Effector memory CD4-positive, alpha-beta T cell (primary cell): ENCODE measurements around the gene CAPN2.
A peak's percentile ranks its signal among the peaks of the same experiment; 100 is the strongest.

Experiments used
- DNase-seq, 3 donors: peaks; one replicate each; pipeline ENCODE4 v3.0.0-alpha.2; 2020
- H3K27ac ChIP-seq: 2 replicates; pipeline ENCODE4 v1.7.0; 2013; ENCODE audit warnings: mild to moderate bottlenecking, low read length, moderate library complexity; ENCODE audit not compliant: insufficient read depth, poor library complexity, severe bottlenecking
- H3K27me3 ChIP-seq: replicated peaks from 2 replicates; pipeline ENCODE4 v1.7.0; 2013; ENCODE audit warnings: mild to moderate bottlenecking, low read length; ENCODE audit not compliant: insufficient read depth, control insufficient read depth, poor library complexity, severe bottlenecking
- H3K36me3 ChIP-seq: 2 replicates; pipeline ENCODE4 v1.7.0; 2013; ENCODE audit warnings: mild to moderate bottlenecking, low read length, moderate library complexity; ENCODE audit not compliant: control insufficient read depth, insufficient read depth
- H3K4me1 ChIP-seq: 2 replicates; pipeline ENCODE4 v1.7.0; 2013; ENCODE audit warnings: low read length, mild to moderate bottlenecking; ENCODE audit not compliant: control insufficient read depth, insufficient read depth, poor library complexity, severe bottlenecking
- H3K4me3 ChIP-seq: 2 replicates; pipeline ENCODE4 v1.7.0; 2013; ENCODE audit warnings: low read length, low read depth, mild to moderate bottlenecking; ENCODE audit not compliant: insufficient read depth, poor library complexity, severe bottlenecking
- H3K9me3 ChIP-seq: 2 replicates; pipeline ENCODE4 v1.7.0; 2013; ENCODE audit warnings: mild to moderate bottlenecking, low read length, moderate library complexity; ENCODE audit not compliant: control insufficient read depth

The CAPN2 gene

DNA sequence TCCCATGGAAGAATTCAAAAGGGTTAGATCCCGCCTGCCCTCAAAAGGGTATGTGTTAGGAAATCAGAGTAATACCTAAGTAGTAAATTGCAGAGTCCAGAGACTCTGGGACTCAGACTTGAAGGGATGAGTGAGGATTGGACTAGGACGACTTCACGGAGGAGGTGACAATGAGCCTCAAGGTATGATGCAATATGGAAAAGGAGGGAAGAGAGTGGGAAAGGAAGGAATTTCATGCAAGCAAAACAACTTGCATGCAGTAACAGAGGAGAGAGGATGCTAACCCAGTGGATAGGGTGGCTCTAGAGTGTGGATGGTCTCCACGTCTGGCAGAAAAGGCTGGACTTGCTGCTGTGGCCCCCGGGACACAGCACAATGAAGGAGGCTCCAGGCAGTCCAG is 4.8 kb downstream of the CAPN2 start:
- Histone ChIP-seq H3K4me1 (peaks cover 72% of the 10 kb centered on the region), H3K27ac (peak overlapping the region; percentile 94), H3K4me3 (peak overlapping the region; percentile 11), H3K9me3 (no peaks in the 10 kb centered on the region), H3K27me3 (no peaks in the 10 kb centered on the region), H3K36me3 (peaks cover 31% of the 10 kb centered on the region)
- DNase-seq: no peak

DNA sequence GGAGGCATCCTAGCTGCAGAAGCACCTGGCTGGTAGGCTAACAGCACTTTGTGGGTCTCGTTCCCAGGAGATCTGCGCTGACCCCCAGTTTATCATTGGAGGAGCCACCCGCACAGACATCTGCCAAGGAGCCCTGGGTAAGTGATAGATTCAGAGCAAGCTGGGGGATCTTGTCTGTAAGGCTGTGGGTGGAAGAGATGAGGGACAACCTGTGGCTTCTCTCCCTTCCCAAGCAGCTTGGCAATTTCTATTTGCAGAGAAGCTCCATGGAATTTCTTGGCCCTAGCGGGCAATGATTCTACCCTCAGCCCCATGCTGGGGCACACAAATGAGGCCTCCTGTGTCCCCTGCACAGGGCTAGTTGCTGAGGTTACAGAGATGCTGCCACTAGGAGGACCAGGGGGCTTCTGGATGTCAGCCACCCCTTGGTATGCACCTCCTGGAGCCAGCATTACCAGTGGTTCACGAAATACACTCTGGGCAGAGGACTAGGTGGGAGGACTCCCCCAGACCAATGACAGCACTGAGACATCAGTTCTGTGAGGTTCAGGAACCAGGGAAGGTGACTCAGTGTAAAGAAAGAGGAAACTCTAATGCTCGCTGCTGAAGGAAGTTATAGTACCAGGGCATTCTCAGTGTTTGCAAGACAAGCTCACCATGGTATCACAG is 5.5 kb downstream of the CAPN2 start:
- no peaks in the 10 kb centered on the region for H3K27me3 ChIP-seq
- H3K9me3 ChIP-seq: no peaks in the 10 kb centered on the region
- peaks cover 31% of the 10 kb centered on the region for H3K36me3 ChIP-seq
- DNase-seq: no peak
- peak overlapping the region; percentile 94 for H3K27ac ChIP-seq
- peaks cover 71% of the 10 kb centered on the region for H3K4me1 ChIP-seq
- no peak overlapping the region for H3K4me3 ChIP-seq

DNA sequence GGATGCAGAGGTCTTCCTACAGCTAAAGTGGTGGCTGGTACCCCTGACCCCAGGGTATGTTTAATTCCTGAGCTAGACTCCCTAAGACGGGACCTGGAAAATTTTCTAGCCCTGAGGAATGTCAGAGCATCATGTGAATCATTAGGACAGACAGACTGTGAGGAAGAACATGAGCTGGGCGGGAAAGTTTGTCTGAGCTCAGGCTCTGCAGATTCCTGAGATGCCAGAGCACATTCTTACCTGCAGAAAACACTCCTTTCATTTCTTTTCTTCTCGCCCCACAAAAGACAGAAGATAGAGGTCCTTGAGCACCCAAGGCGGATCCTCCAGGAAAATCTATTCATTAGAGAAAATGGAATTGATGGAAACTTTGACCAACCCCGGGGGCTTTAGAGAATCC is 6.5 kb downstream of the CAPN2 start:
- peaks cover 66% of the 10 kb centered on the region for H3K4me1 ChIP-seq
- no peak overlapping the region for H3K4me3 ChIP-seq
- peak overlapping the region; percentile 41 for H3K27ac ChIP-seq
- H3K27me3 ChIP-seq: no peaks in the 10 kb centered on the region
- no peaks in the 10 kb centered on the region for H3K9me3 ChIP-seq
- DNase-seq: no peak
- H3K36me3 ChIP-seq: peaks cover 38% of the 10 kb centered on the region

DNA sequence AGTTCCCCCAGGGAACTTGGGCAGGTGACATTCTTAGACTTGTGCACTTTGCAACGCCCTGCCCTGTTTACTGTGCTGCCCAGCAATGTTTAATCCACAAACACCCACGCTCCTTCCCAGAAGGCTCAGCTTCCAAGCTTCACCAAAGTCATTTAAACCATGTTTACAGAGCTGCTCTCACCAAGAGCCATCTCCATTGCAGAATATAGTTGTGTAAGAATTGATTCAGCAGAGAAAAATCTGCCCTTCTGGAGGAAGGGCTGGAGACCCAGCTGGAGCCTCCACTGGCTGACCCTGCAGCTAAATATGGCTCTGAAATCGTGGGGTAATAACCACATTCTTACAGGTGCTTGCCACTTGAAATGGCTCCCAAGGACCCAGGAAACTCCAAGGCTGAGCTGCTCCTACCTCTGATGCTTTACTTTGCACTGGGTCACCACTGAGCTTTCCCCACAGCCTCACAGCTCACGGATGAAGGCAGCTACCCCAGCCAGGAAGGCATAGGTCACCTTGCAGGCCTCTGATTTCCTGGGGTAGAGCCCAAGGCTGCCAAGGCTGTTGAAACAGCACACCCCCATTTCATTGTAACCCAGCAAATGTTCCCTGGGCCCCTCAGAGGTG is 8.7 kb downstream of the CAPN2 start:
- Histone ChIP-seq H3K4me1 (peaks cover 48% of the 10 kb centered on the region), H3K27me3 (no peaks in the 10 kb centered on the region), H3K4me3 (no peak overlapping the region), H3K27ac (peak overlapping the region; percentile 18), H3K36me3 (peaks cover 45% of the 10 kb centered on the region), H3K9me3 (no peaks in the 10 kb centered on the region)
- no peak for DNase-seq

DNA sequence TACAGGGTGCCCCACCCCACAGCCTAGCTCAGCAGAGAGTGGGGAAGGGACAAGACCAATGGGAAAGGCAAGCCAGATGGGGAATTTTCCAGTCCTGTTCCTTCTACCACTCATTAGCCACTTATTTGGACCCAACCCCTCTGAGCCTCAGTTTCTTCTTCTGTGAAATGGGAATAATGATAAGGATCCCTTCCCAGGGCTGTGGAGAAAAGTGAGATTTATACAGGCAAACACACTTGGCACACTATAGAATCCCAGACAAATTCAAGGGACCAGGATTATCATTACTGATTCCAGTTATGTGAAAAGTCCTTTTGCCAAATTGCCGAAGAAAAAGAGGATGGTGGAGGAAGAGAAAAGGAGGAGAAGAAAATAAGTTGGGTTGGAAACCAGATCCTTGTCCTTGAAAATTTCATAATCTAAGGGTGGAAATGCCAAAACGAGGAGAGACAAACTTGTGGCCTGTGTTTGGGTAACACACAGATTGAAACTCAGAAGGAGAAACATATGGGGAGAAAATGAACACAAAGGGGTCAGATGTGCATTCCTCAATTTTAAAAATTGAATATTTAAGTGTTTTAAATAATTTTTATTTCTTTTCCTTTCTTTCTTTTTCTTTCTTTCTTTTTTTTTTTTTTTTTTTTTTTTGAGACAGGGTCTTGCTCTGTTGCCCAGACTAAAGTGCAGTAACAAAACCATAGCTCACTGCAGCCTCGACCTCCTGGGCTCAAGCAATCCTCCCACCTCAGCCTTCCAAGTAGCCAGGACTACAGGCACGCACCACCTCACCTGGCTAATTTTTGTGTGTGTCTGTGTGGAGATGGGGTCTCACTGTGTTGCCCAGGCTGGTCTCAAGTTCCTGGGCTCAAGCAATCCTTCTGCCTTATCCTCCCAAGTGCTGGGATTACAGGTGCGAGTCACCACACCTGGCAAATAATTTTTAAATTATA is 9.6 kb downstream of the CAPN2 start:
- no peaks in the 10 kb centered on the region for H3K9me3 ChIP-seq
- DNase-seq: no peak
- peaks cover 45% of the 10 kb centered on the region for H3K36me3 ChIP-seq
- H3K4me3 ChIP-seq: no peak overlapping the region
- H3K27me3 ChIP-seq: no peaks in the 10 kb centered on the region
- H3K4me1 ChIP-seq: peaks cover 46% of the 10 kb centered on the region
- no peak overlapping the region for H3K27ac ChIP-seq

DNA sequence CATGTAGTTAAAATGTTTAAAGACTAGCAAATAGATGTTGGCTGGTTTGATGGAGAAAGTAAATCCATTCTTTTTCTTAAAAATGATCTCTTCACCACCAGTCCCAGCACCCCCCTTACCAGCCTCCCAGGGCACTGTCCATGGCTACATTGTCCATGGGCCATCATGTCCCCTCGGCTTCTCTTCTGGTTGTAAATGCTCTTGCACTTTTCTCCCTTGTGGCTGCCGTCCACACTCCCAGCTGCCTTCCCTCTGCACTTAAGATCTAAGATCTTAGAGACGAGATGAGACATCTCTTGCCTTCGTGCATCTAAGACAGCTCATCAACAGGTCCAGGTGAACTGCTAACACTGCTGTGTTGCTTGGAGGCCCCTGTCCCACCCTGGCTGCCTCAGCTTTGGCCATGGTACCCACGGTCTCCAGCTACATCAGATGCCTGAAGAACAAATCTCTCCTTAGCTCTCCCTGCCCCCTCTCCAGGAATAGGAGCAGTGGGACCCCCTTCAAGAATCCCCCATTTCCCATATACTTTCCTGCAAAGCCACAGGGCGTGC is 11.1 kb downstream of the CAPN2 start:
- no peaks in the 10 kb centered on the region for H3K27me3 ChIP-seq
- H3K36me3 ChIP-seq: peaks cover 43% of the 10 kb centered on the region
- H3K9me3 ChIP-seq: no peaks in the 10 kb centered on the region
- no peak for DNase-seq
- peak overlapping the region; percentile 16 for H3K27ac ChIP-seq
- peaks cover 38% of the 10 kb centered on the region for H3K4me1 ChIP-seq
- H3K4me3 ChIP-seq: no peak overlapping the region

DNA sequence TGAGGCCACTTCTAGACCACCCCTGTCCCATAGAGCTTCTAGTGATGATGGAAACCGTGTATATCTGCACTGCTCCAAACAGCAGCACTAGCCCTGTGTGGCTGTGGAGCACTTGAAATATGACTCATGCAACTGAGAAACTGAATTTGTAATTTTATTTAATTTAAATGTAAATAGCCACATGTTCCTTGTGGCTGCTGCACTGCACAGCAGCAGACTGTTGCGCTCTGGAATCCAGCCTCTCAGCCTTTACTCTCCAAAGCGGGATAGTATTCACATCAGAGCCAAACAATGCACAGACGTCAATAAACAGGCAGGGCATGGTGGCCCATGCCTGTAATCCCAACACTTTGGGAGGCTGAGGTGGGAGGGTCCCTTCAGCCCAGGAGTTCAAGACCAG is 12.0 kb downstream of the CAPN2 start:
- Histone ChIP-seq H3K4me1 (peaks cover 35% of the 10 kb centered on the region), H3K27ac (no peak overlapping the region), H3K36me3 (peaks cover 33% of the 10 kb centered on the region), H3K4me3 (no peak overlapping the region), H3K27me3 (no peaks in the 10 kb centered on the region), H3K9me3 (no peaks in the 10 kb centered on the region)
- no peak for DNase-seq

DNA sequence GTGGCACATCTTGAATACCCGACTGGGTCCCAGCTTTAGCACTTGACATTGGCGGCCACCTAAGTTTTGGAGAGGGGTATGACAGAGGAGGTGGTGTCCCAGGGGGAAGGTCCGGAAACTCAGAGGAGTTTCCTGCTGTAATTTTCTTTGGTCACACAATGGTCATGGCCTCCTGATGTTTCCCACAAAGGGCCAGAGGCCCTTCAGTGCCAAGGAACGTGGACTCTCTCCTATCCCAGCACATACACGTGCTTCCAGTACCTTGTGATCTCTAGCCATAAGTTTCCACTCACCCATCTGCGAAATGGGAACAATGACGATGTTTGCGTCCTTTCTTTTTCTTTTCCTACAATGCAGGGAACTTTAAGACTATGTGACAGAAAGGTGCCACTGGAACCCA is 13.2 kb downstream of the CAPN2 start:
- Histone ChIP-seq H3K4me1 (peaks cover 34% of the 10 kb centered on the region), H3K9me3 (no peaks in the 10 kb centered on the region), H3K27ac (peak overlapping the region; percentile 78), H3K27me3 (no peaks in the 10 kb centered on the region), H3K4me3 (no peak overlapping the region), H3K36me3 (peaks cover 21% of the 10 kb centered on the region)
- DNase-seq: no peak

DNA sequence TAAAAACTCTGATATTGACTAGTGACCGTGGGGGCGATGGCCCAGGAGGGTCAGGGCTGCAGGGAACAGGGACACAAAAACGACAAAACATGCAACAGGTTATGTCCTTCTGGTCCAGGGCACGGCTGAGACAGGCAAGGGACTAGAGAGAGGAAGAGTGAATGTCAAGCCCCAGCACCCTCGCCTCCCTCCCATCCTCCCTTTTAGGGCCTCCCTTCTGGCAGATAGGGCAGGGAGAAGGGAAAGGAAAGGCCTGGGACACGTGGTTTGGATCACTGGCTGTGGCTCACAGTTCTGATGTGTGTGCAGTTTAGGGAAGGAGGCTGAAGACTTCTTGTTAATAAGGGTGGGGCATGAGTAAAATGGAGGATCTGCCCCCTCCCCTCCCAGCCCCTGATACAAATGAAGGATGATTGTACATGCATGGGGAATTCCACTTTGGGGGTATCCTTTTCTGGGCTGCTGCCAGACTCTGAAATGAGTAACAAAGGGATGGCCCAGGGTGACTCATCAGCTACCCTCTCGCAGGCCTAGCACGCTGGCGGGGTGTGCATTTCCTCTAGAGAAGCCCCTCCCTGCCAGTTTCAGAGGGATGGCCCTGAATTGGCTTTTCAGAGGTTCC is 14.2 kb downstream of the CAPN2 start:
- no peaks in the 10 kb centered on the region for H3K27me3 ChIP-seq
- DNase-seq: peak; percentile 79 to 91 (median 79)
- no peaks in the 10 kb centered on the region for H3K9me3 ChIP-seq
- peak overlapping the region; percentile 78 for H3K27ac ChIP-seq
- peak overlapping the region; percentile 8 for H3K4me3 ChIP-seq
- peaks cover 16% of the 10 kb centered on the region for H3K36me3 ChIP-seq
- H3K4me1 ChIP-seq: peaks cover 25% of the 10 kb centered on the region
